AG04450 (cell line): ENCODE data around the gene ZC3H12A. TPM values are rescaled to one million over a fixed set of nuclear protein-coding genes. Genes with fewer than 3 reads are reported as not detected.
A peak's percentile ranks its signal among the peaks of the same experiment; 100 is the strongest.

Experiments
- CTCF ChIA-PET: fragments of 300-600, 350-600 bp; formaldehyde crosslinking; extraction: SDS; loops from one replicate; lab custom pipeline; 2022; ENCODE audit warnings: antibody characterized with exemption, inconsistent platforms; lab: Charles Lee
- POLR2A ChIA-PET: fragments of 350-600 bp; formaldehyde crosslinking; extraction: SDS; loops from one replicate; lab custom pipeline; 2021; ENCODE audit warnings: antibody characterized with exemption, inconsistent platforms; lab: Yijun Ruan, JAX
- DNase-seq: peaks from one replicate; pipeline ENCODE4 v3.0.0-alpha.2; 2011; ENCODE audit warnings: low read depth, low spot score
- H3K27ac ChIP-seq: one replicate; pipeline ENCODE4 v1.5.1; 2012; ENCODE audit warnings: low read depth, low read length, control low read depth
- H3K27me3 ChIP-seq: one replicate; pipeline ENCODE4 v1.6.0; 2012; ENCODE audit warnings: low read length; ENCODE audit not compliant: control insufficient read depth, insufficient read depth
- H3K4me3 ChIP-seq: 2 replicates; pipeline ENCODE4 v1.5.1; 2011; ENCODE audit warnings: mild to moderate bottlenecking, low read depth, low read length, control low read depth
- H3K9me3 ChIP-seq: 2 replicates; pipeline ENCODE4 v1.5.1; 2012; ENCODE audit warnings: low read length; ENCODE audit not compliant: control insufficient read depth, insufficient read depth
- polyA minus RNA-seq: library from RNA; depleted of rRNA, polyadenylated mRNA; stranded (reverse); fragments of >200 nt; gene quantifications from 2 replicates; pipeline ENCODE4 v1.2.3, GENCODE V29; 2011; rRNA and poly(A)+ RNA removed
- polyA plus RNA-seq: library from polyadenylated mRNA; depleted of rRNA; stranded (reverse); fragments of >200 nt; gene quantifications from 2 replicates; pipeline ENCODE4 v1.2.3, GENCODE V29; 2011; rRNA removed
- TF ChIP-seq, protein P1 (sequence below): IDR thresholded peaks from 2 replicates; pipeline ENCODE4 v1.5.1; 2011; ENCODE audit warnings: low read depth, low read length, control low read depth, inconsistent platforms

ZC3H12A gene
- 4.3 and 6.4 TPM in 2 replicates for polyA plus RNA-seq
- polyA minus RNA-seq = 7.2 and 13.7 TPM in 2 replicates

DNA sequence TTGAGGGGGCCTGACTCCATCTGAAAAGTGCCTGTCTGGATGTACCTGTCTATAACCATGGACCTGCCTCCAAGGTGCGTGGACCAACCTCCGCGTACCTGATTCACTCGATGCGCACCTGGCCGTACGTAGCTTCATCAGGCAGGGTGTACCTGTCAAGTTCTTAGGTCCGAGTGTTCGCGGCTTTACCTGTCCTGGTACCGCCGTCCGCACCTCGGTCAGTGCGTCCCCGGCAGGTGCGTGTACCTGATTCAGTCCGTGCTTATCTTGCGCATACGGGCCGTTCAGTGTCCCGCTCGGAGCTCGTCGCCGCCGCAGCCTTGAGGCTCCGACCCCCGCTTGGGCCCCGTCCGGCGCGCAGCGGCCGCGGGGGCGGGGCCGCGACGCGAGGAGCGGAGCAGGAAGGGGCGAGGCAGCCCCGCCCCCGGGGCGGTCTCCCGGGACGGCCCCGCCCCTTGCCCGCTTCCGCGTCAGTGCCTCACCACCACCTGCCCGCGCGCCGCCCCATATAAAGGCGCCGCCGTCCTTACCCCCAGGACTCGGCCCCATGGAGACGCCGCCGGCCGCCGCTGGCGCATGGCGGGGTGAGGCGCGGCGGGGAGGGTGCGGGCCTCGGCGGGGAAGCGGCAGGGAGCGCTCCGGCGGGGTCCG, at the start of gene ZC3H12A:
Gene ZC3H12A, plus strand, starts transcription at position 535 of the 651 bp plus-strand sequence. CDS start 917 bp downstream, outside the sequence.
- Histone ChIP-seq H3K4me3 (peak within 1 kb of the TSS; percentile 89), H3K9me3 (peaks cover 5% of the 10 kb centered on the region; the same call in 1 of the 2 replicates), H3K27ac (peak within 1 kb of the TSS; percentile 75), H3K27me3 (no peaks in the 10 kb centered on the region)
- ChIA-PET POLR2A (interaction anchor here (0.5 to 4.1 kb wide), 7 partner anchors 8 to 515 kb away, joined by 3 to 44 read pairs (median 3); a partner anchor contains a TSS), CTCF (interaction anchor here (1.0 to 6.7 kb wide), 4 partner anchors 12 to 40 kb away, joined by 4 to 74 read pairs (median 31); partner anchors contain the start of gene MEAF6)
- peak; percentile 55 for DNase-seq
- TF ChIP-seq, protein P1, sequence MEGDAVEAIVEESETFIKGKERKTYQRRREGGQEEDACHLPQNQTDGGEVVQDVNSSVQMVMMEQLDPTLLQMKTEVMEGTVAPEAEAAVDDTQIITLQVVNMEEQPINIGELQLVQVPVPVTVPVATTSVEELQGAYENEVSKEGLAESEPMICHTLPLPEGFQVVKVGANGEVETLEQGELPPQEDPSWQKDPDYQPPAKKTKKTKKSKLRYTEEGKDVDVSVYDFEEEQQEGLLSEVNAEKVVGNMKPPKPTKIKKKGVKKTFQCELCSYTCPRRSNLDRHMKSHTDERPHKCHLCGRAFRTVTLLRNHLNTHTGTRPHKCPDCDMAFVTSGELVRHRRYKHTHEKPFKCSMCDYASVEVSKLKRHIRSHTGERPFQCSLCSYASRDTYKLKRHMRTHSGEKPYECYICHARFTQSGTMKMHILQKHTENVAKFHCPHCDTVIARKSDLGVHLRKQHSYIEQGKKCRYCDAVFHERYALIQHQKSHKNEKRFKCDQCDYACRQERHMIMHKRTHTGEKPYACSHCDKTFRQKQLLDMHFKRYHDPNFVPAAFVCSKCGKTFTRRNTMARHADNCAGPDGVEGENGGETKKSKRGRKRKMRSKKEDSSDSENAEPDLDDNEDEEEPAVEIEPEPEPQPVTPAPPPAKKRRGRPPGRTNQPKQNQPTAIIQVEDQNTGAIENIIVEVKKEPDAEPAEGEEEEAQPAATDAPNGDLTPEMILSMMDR = no peak

DNA sequence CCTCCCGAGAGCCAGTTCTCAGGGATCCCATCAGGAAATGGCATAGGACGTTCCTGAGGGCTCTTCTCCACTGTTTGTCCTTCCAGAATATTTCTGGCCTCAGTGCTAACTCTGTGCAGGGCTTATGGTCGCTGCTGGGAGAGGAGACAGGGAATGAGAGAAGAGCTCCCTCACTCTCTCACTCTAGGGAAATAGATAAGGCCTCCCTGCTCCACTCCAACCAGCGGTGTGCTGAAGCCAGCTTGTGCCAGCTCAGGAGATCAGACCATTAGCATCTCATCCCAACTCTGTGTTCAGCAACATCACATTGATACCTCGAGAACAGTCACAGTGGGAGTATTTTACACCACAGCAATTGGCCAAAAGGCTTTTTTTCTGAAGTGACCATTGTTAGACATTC, 49.2 kb upstream of the ZC3H12A start:
- Histone ChIP-seq H3K4me3 (no peak overlapping the region), H3K27ac (no peak overlapping the region), H3K27me3 (peaks cover 7% of the 10 kb centered on the region), H3K9me3 (no peaks in the 10 kb centered on the region)
- ChIA-PET POLR2A (no interaction called here), CTCF (interaction anchor here (1.0 kb wide), 1 partner anchor 9 kb away, joined by 8 read pairs; no protein-coding TSS in a partner anchor)
- TF ChIP-seq, protein P1 = no peak
- no peak for DNase-seq

DNA sequence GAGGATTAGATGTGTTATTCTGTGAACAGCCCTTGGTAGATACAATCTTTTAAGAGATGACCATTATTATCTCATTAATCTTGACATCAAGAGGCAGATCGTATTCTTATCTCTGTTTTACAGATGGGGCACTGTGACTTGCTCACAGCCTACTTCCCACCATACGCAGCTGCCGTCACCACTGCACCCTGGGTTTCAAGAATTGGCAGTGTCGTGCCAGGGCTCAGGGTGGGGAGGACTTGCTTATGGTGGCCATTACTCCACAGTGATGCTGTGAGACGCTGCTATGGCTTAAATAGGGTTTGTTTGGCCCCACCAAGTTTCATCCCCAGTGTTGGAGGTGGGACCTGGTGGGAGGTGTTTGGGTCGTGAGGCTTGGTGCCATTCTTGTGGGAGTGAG, 45.4 kb upstream of the ZC3H12A start:
- Histone ChIP-seq H3K4me3 (no peak overlapping the region), H3K27me3 (peaks cover 7% of the 10 kb centered on the region), H3K27ac (no peak overlapping the region), H3K9me3 (no peaks in the 10 kb centered on the region)
- no peak for DNase-seq
- TF ChIP-seq, protein P1 = no peak
- ChIA-PET CTCF (no interaction called here), POLR2A (no interaction called here)

DNA sequence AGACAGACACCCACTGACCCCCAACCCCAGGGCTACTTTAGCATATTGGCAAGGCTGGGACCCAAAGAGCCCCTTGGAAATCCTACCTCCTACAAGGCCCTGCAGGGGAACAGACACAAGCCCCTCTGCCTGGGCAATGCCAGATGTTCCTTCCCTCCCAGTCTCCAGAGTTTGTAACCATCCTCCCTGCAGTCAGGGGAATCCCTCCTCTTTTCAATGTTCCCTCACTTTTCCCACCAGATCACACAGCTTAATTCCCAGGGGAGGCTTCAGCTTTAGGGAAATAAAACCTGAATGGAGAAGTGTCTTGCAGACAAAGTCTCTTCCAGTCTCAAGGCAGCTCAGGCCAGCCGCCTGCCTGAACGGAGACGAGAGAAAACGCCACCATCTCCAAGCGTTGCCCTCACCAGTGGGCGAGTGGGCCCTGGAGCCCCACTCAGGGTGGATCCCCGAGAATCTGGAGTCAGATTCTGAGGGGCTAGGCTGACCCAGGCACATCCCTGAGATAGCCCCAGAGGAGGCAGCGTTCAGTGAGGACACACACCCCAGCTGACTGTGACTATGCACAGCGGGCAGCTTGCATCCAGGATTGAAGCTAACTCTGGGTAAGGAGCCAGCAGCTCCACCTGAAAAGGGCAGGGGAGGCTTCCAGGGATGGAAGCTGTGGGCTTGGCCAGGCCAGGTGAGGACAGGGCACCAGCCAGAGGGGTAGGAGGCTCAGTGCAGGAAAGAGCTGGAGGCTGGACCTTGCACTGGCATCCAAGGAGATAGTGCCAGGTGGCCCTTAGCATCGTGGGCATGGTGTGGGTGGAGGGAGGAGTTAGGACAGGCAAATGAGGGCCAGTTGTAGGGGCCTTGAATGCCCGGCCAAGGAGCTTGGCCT, 44.0 kb upstream of the ZC3H12A start:
- peaks cover 9% of the 10 kb centered on the region for H3K27me3 ChIP-seq
- TF ChIP-seq, protein P1 = no peak
- CTCF ChIA-PET = interaction anchor here (0.7 to 1.3 kb wide), 2 partner anchors 855 to 887 kb away, joined by 3 to 4 read pairs; no protein-coding TSS in a partner anchor
- H3K9me3 ChIP-seq = no peaks in the 10 kb centered on the region
- no peak for DNase-seq
- POLR2A ChIA-PET = no interaction called here
- no peak overlapping the region for H3K27ac ChIP-seq
- no peak overlapping the region for H3K4me3 ChIP-seq
